ENCODE measurements around the gene THEMIS. TPM values are rescaled to one million over a fixed set of nuclear protein-coding genes. Genes with fewer than 3 reads are reported as not detected.

The THEMIS gene
- total RNA-seq, 1 experiment from 2014 or later: not detected

GRCh38 chr6:127891731-127892326 lies 9.0 kb downstream of the THEMIS start (continued):
- TF ChIP-seq AR (CRISPR knock-in tag; IDR thresholded peaks at IDR 0.05) (no peak), TEAD1 (CRISPR knock-in tag; IDR thresholded peaks at IDR 0.05) (no peak), ZSCAN18 (CRISPR knock-in tag; IDR thresholded peaks at IDR 0.05) (no peak), MYBL2 (CRISPR knock-in tag; IDR thresholded peaks at IDR 0.05) (no peak), ZNF423 (CRISPR knock-in tag; IDR thresholded peaks at IDR 0.05) (no peak), FOXP1 (CRISPR knock-in tag; IDR thresholded peaks at IDR 0.05; ENCODE audit: borderline replicate concordance) (no peak), USF2 (CRISPR knock-in tag; IDR thresholded peaks at IDR 0.05) (no peak)

GRCh38 chr6:127886603-127887002 lies 14.3 kb downstream of the THEMIS start:
- DNase-seq (ENCODE audit: low spot score) (no peak), ATAC-seq (no peak)
- Mint-ChIP-seq H3K36me3 (no peaks in the 10 kb centered on the region), H3K27ac (no peak overlapping the region), H3K4me3 (no peak overlapping the region), H3K4me1 (peaks cover 7% of the 10 kb centered on the region), H3K27me3 (ENCODE audit: low read depth) (no peaks in the 10 kb centered on the region), H3K9me3 (peaks cover 18% of the 10 kb centered on the region)
- CTCF ChIA-PET: no interaction called here
- POLR2A ChIA-PET: no interaction called here
- TF ChIP-seq STAT6 (CRISPR knock-in tag; conservative IDR thresholded peaks at IDR 0.05; ENCODE audit: low read depth): no peak
- TF ChIP-seq ZNF232 (CRISPR knock-in tag; IDR thresholded peaks at IDR 0.05): no peak
- no peak for TF ChIP-seq CREB1 (CRISPR knock-in tag; IDR thresholded peaks at IDR 0.05)
- no peak for TF ChIP-seq ESRRA (CRISPR knock-in tag; IDR thresholded peaks at IDR 0.05; ENCODE audit: borderline replicate concordance)
- no peak for TF ChIP-seq ZNF671 (CRISPR knock-in tag; IDR thresholded peaks at IDR 0.05)
- no peak for TF ChIP-seq PRDM15 (CRISPR knock-in tag; IDR thresholded peaks at IDR 0.05)
- no peak for TF ChIP-seq SMAD3 (CRISPR knock-in tag; IDR thresholded peaks at IDR 0.05; ENCODE audit: borderline replicate concordance)
- no peak for TF ChIP-seq PREB (CRISPR knock-in tag; IDR thresholded peaks at IDR 0.05; ENCODE audit: borderline replicate concordance)
- no peak for TF ChIP-seq ZBTB21 (CRISPR knock-in tag; IDR thresholded peaks at IDR 0.05; ENCODE audit: borderline replicate concordance)
- no peak for TF ChIP-seq ELF4 (CRISPR knock-in tag; IDR thresholded peaks at IDR 0.05; ENCODE audit: low read depth)
- TF ChIP-seq ZMAT4 (CRISPR knock-in tag; IDR thresholded peaks at IDR 0.05): no peak
- TF ChIP-seq SOX15 (CRISPR knock-in tag; IDR thresholded peaks at IDR 0.05): no peak
- no peak for TF ChIP-seq ATF2 (CRISPR knock-in tag; IDR thresholded peaks at IDR 0.05; ENCODE audit: borderline replicate concordance, low read depth)
